GM21515 (cell line): ENCODE results near the gene CHD9NB.
A peak's percentile ranks its signal among the peaks of the same experiment; 100 is the strongest.

Experiments used
- ATAC-seq: cut with Tn5 transposase; IDR thresholded peaks from one replicate; pipeline ENCODE4 v1.9.1; 2021; ENCODE audit not compliant: unreplicated experiment

CHD9NB gene

GRCh38 chr16:53052519-53053501 is at the start of gene CHD9NB:
TSS of gene CHD9NB (minus strand) at chr16:53052897. CDS start at chr16:53044158, 8,739 bp downstream.
- no peak for ATAC-seq

- ATAC-seq: no peak
Observed at GRCh38 chr16:53100889-53101288, 48.2 kb upstream of the CHD9NB start.

- ATAC-seq: no peak
Observed at GRCh38 chr16:53100131-53100748, 47.5 kb upstream of the CHD9NB start.

DNA sequence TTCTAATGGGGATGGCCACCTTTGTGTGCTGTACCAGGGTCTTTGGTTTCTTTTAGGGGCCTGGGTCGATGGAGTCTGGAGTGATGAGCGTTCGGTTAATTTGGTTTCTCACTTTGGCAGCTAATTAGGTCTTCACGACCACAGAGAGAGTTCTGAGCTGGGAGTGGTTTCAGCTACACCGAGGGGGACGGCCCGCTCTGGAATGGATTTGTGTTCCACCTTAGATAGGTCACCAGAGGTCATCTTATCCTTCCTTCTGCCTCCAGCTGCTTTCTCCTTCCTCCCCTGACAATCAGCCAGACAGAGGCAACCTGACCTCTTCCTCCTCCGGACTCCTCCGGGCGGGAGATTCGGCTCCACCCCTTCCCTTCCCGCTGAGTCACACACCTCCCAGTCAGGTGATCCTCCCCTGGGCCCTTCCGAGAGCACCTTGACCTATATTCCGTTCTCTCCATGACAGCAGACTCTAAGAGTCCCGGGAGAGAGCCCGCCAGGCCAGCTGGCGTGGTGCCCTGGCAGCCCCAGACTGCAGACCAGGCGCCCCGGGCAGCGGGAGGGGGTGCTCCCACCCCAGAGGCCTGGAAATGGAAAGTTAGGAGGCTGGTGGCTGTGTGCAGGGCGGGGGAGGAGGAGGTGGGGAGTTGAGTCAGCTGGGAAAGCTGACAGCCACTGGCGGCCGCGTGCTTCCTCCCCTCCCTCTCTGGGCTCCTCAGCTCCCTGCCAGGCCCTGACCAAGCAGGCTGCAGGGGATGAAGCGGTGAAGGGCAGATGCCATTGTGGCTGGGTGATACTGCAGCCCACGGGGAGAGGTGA is 46.8 kb upstream of the CHD9NB start:
- ATAC-seq: peak; percentile 65

GRCh38 chr16:53098526-53099317 is 46.0 kb upstream of the CHD9NB start:
- peak; percentile 68 for ATAC-seq

GRCh38 chr16:53097190-53097589 is 44.5 kb upstream of the CHD9NB start:
- no peak for ATAC-seq

DNA sequence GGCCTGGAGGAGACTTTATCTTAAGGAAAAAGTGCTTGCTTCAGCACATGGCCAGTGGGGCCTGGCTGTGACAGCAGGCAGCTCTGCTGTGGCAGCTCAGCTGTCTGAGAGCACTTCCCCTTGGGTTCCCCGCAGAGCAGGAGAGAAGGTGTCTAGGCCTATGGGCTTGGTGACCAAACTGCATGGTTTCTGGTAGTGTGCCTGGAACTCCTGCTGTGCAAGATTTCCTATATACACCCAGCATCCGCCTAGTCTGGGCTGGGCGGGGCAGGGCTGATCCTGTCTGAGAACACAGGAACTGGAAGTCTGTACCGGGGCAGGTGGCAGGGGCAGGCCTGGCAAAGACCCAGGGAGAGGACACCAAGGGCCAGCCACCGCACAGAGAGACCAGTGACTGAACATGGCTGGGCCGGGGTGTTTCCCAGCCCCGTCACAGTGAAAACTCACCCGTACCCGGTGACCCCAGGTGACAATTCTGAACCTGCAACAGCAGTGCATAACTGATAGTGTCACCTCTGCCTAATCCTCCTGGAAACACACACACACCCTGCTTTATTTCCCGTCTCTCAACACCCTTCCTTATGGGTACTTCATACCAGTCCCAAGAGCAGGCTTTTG is 41.4 kb upstream of the CHD9NB start:
- peak; percentile 53 for ATAC-seq

GRCh38 chr16:53093162-53093744 is 40.6 kb upstream of the CHD9NB start:
- ATAC-seq: no peak

GRCh38 chr16:53092284-53092683 is 39.6 kb upstream of the CHD9NB start:
- no peak for ATAC-seq

DNA sequence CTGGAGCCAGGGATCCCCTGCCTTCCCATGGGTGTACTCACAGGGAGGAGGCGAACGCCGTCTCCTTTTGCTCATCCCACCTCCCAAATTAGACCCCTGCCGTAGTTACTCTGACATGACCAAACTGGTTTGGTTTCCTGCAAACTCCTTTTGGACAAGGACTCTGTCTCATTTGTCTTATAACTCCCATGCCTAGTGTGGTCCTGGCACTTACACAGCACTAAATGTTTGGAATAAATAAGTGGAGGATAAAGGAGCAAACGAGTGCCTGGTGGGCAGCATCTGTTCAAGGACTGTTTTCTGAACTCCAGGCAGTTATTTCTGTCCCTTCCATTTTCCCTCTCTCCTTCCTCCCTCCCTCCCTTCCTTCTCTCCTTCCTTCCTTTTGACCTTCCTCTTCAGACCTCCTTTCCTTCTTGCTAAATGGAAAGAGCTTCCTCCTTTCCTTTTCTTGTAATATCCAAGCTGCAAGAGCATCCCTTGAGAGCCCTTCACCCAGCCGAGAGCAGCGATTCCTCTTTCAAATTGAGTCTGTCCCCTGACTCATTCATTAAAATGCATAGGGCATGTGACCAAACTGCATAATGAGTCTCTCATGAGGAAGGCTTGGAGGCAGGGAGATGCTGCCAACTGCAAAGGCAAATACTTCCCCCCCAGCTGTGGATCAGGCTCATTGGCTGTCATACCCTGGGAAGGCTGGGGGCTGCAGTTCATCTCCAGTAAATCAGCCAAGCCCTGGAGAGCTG is 38.9 kb upstream of the CHD9NB start:
- ATAC-seq: peak; percentile 54

DNA sequence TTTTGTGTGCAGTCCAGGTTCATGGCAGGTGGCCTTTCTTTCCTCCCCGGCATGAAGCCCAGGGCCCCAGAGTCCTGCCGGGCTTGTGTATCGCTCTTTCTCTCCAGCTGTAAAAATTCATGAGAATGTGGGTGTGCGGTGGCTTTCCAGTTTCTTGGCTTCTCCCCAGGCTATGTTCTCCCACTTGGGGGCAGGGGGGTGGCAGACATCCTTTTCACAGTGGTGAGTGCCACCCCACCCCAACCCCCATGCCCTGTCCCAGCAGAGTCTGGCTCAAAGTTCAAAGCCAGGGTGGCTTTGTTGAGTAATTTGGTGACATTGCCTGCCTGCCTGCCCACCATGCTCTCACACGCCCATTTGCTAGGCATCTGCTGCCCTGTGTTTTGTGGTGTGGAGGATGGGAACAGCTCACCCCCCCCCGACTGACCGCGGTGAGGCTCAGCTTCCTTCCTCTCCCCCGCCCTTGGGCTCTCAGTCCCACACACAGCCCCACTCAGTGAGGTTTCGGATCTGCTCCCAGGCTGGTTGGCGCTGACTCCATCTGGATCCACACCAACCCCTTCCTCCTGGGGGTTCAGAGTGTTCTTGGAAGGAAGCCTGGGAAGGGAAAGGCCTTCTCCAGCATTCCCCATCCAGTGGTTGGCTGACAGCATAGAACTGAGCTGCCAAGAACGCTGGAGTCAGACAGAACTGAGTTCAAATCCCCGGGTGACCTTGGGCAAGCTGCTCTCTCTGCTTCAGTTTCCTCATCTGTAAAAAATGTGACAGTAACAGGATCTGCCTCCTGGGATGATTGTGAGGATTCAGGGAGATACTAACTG is 38.1 kb upstream of the CHD9NB start:
- ATAC-seq: peak; percentile 49

GRCh38 chr16:53090286-53090590 is 37.5 kb upstream of the CHD9NB start:
- no peak for ATAC-seq

GRCh38 chr16:53089434-53090285 is 37.0 kb upstream of the CHD9NB start:
- no peak for ATAC-seq

GRCh38 chr16:53087101-53087500 is 34.4 kb upstream of the CHD9NB start:
- ATAC-seq: no peak

DNA sequence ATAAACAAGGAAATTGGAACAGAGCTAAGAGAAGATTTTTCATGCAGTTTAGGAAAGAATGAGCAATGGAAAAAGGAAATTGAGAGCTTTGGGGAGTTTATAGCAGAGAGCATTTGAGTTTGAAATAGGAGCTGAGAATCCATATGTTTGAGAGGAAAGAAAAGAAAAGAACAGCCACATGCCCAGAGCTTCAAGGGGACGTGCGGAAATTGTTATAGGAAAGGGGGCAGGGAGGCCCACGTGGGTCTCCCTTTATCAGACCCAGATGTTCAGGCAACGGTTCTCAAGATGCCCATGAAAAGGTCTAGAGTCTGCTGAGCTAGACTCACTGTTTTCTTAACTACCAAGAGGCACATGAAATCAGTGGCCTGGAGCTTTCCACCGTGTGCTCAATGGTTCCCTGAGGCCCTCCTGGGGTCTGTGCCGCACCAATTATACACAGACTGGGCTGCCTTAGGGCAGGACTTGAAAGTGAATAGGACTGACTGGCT is 33.3 kb upstream of the CHD9NB start:
- ATAC-seq: no peak

GRCh38 chr16:53085369-53085843 is 32.7 kb upstream of the CHD9NB start:
- no peak for ATAC-seq

- ATAC-seq: no peak
Observed at GRCh38 chr16:53084746-53085334, 32.1 kb upstream of the CHD9NB start.
